SU-DHL-6 (cell line): Measurements from ENCODE around the gene ZNF385D.

Experiments
- CTCF ChIP-seq: fragments of 200-600 bp; sonication (generic); IDR thresholded peaks from one replicate; pipeline ENCODE4 v1.5.1; 2017; ENCODE audit warnings: antibody characterized with exemption, mild to moderate bottlenecking, low read length, moderate library complexity; ENCODE audit not compliant: insufficient read depth, poor library complexity, severe bottlenecking
- EZH2phosphoT487 ChIP-seq: fragments of 200-600 bp; sonication (generic), shearing (Covaris generic); conservative IDR thresholded peaks from 2 replicates; pipeline ENCODE4 v1.6.1; 2018; ENCODE audit warnings: mild to moderate bottlenecking, antibody characterized with exemption, low read length, moderate library complexity, mixed read lengths

- TF ChIP-seq CTCF: no peak
- no peak for TF ChIP-seq EZH2phosphoT487
Measured at GRCh38 chr3:21754839-21755238, 3.8 kb upstream of the ZNF385D start.
